RWPE1 (cell line): ENCODE results near the gene ZNF496.
"Not testable (repeated sequence)": the region's sequence is repeated elsewhere in the genome, so short reads cannot be mapped to it uniquely, and the experiment has no call there.

Experiments
- CTCF ChIA-PET: fragments of 350-600 bp; sonication (Branson Sonifier 250); formaldehyde crosslinking; extraction: SDS; loops from one replicate; lab custom pipeline; 2021; lab: Yijun Ruan, JAX
- POLR2A ChIA-PET: fragments of 400-600 bp; formaldehyde crosslinking; extraction: SDS; loops from one replicate; lab custom pipeline; 2020; ENCODE audit warnings: antibody characterized with exemption; ENCODE audit not compliant: low non-redundant PET; lab: Yijun Ruan, JAX
- DNase-seq: peaks from one replicate; pipeline ENCODE4 v3.0.0; 2012; ENCODE audit warnings: low spot score
- H3K27ac ChIP-seq: fragments of 450-650 bp; 2 replicates; pipeline ENCODE4 v1.5.1; 2017
- TF ChIP-seq, protein P1 (sequence below): fragments of 450-650 bp; conservative IDR thresholded peaks from 2 replicates; pipeline ENCODE4 v1.5.1; 2017; ENCODE audit warnings: low read depth, mild to moderate bottlenecking

Gene ZNF496

DNA sequence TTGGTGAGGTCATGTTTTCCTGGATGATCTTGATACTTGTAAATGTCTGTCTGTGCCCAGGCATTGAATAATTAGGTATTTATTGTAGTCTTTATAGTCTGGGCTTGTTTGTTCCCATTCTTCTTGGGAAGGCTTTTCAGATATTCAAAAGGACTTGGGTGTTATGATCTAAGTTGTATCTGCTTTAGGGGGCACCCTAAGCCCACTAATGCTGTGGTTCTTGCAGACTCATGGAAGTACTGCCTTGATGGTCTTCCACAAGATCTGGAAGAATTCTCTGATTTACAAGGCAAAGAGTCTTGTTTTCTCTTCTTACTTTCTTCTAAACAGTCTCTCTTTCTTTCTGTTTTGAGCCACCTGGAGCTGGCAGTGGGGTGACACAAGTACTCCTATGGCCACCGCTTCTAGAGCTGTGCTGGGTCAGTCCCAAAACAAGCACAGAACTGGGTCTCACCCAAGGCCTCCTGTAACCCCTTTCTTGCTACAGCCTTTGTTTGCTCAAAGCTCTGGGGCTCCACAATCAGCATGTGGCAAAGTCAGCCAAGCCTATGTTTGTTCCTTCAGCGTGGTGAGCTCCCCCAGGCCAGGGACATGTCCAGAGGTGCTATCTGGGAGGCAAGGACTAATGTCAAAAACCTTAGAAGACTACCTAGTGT lies 63.1 kb downstream of the ZNF496 start:
- ChIA-PET POLR2A (no interaction called here), CTCF (no interaction called here)
- TF ChIP-seq, protein P1, sequence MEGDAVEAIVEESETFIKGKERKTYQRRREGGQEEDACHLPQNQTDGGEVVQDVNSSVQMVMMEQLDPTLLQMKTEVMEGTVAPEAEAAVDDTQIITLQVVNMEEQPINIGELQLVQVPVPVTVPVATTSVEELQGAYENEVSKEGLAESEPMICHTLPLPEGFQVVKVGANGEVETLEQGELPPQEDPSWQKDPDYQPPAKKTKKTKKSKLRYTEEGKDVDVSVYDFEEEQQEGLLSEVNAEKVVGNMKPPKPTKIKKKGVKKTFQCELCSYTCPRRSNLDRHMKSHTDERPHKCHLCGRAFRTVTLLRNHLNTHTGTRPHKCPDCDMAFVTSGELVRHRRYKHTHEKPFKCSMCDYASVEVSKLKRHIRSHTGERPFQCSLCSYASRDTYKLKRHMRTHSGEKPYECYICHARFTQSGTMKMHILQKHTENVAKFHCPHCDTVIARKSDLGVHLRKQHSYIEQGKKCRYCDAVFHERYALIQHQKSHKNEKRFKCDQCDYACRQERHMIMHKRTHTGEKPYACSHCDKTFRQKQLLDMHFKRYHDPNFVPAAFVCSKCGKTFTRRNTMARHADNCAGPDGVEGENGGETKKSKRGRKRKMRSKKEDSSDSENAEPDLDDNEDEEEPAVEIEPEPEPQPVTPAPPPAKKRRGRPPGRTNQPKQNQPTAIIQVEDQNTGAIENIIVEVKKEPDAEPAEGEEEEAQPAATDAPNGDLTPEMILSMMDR, result no peak
- DNase-seq, result no peak
- no peak overlapping the region for H3K27ac ChIP-seq

DNA sequence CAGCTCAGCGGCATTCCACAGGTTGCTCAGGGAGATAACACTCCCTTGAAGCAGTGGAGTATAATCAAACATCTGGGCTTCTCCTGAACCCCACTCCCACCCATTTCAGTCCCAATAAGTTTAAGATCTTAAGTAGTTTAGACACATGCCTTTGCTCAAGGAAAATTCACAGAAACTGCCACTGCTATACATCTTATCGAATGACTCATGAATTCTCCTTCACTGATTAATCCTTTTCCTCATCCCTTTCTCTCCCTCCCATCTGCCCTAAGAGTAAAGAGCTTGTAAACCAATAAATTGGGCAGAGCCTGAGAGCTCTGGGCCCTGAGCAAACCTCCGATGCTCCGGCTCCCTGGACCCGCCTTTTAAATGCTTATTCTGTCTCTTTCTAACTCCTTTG lies 65.6 kb downstream of the ZNF496 start:
- TF ChIP-seq, protein P1, result no peak
- no peak for DNase-seq
- CTCF ChIA-PET, result no interaction called here
- H3K27ac ChIP-seq, result no peak overlapping the region
- POLR2A ChIA-PET, result no interaction called here

DNA sequence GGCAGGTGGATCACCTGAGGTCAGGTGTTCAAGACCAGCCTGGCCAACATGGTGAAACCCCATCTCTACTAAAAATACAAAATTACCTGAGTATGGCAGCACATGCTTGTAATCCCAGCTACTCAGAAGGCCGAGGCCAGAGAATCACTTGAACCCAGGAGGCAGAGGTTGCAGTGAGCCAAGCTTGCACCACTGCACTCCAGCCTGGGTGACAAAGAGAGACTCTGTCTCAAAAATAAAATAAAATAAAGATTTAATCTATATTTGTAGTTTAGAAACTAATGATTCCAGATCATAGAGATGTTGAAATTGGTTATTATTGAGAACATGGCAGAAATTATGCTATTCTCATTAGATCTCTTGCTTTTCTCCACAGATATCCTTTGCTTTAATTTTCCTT lies 75.9 kb downstream of the ZNF496 start, which contains the start of gene VN1R5:
TSS of gene VN1R5 (plus strand) at position 301 of the 400 bp plus-strand sequence.
- DNase-seq, H3K27ac ChIP-seq, POLR2A ChIA-PET: not testable (repeated sequence)
- CTCF ChIA-PET, result interaction anchor here (0.7 kb wide), 1 partner anchor 264 kb away, joined by 3 read pairs; no protein-coding TSS in a partner anchor

DNA sequence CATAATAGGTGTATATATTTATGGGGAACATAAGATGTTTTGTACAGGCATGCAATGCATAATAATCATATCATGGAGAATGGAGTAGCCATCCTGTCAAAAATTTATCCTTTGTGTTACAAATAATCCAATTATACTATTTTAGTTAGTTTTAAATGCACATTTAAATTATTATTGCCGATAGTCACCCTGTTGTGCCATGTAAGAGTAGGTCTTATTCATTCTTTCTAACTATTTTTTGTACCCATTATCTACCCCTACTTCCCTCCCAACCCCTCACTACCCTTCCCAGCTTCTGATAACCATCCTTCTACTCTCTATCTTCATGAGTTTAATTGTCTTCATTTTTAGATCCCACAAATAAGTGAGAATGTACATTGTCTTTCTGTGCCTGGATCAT lies 84.1 kb downstream of the ZNF496 start:
- CTCF ChIA-PET, result no interaction called here
- H3K27ac ChIP-seq, result no peak overlapping the region
- TF ChIP-seq, protein P1, result no peak
- POLR2A ChIA-PET, result no interaction called here
- DNase-seq, result no peak
